ENCODE results near the gene CRHR2.

The CRHR2 gene

DNA sequence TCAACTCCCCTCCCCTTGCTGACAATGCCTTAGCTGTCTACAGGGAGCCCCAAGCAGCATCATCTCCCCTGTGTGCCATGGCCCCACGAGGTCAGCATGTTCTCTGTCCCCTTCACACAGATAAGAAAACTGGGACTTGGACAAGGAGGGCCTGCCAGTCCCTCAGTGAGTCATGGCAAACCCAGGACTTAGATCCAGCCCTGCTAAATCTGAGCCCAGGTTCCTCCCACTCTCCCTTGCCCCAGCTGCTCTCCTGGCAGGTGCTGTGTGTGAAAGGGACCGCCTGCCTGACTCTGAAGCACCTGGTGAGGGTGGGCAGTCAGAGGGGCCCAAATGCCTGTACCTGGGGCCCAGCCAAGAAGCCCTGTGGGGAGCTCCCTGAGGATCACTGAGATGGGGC, 7.4 kb downstream of the CRHR2 start:
- DNase-seq = no peak

GRCh38 chr7:30674420-30674819, 7.8 kb downstream of the CRHR2 start:
- DNase-seq = no peak

DNA sequence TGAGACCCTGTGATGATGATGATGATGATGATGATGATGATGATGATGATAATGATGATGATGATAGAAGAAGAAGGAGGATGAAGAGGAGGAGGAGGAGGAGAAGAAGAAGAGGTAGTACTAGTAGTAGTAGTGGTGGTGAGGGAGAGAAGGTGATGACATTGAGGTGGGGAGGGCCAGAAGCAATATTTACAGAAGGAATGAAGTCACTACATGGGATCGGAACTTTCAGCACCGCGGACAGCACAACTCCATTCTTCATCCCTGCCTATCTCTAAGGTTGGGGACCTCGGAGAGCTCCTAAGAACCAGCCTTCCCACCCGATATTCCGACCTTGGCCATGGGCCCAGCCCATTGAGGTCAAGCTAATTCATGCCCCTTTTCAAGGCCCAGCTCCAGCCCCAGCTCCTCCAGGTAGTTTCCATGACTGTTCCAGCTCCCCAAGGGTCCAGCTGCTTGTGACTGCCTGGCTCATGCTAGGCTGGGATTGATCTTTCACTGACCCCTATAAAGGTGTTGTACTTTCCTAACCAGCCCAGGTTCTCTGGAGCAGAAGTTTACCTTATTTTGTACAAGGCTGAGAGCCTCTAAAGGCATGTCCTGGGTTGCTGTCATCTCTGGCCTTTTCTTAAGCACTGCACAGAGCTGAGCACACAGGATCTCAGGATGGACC, 10.3 kb downstream of the CRHR2 start:
- no peak for DNase-seq

GRCh38 chr7:30668102-30668501, 14.2 kb downstream of the CRHR2 start:
- no peak for DNase-seq

DNA sequence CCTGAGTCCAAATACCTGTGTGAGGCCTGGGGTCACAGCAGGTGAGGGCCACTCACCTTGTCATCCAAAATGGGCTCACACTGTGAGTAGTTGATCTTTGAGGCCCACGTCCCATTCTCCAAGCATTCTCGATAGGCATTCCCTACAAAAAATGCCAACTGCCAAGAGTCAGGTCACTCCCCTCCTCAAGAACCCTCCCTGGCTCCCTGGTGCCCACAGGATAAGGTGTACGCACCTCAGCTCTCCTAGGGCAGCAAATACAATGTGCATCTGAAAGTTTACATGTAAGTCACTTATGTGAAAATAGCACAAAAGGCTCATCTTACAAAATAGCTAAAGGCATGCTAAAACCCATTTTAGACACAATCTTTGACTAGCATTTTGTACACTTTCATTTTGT, 15.1 kb downstream of the CRHR2 start:
- DNase-seq = no peak

DNA sequence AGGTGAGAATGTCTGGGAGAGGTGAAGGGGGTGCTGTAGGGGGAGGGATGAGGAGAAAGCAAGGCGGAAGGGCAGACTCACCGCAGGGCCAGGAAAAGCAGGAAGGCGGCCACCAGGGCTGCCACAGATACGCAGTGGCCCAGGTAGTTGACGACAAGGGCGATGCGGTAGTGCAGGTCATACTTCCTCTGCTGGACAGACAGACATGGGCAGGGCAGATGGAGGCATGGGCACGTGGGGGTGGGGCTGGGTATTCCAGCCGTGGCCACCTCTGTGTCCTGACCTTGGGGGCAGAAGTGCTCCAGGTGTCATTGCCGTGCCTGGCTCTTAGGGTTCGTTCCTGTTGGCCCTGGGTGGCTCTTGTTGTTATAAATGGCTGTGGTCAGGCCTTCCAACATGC, 16.8 kb downstream of the CRHR2 start:
- DNase-seq = no peak

DNA sequence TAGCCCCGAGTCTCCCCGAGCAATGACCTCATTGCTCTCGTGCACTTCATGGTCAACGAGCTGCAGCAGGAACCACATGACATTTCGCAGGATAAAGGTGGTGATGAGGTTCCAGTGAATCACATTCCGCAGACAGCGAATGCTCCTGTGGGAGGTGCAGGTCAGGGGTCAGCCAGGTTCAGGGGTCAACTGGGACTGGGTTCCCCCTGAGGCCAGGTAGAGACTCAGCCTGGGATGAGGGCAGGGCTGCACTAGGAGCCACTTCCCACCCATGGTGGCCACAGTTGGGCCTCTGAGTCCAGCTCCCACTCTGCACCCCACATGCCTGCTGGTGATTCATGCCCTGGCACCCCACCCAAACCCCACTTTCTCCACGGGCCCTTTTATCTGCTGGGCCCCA, 17.2 kb downstream of the CRHR2 start:
- no peak for DNase-seq

DNA sequence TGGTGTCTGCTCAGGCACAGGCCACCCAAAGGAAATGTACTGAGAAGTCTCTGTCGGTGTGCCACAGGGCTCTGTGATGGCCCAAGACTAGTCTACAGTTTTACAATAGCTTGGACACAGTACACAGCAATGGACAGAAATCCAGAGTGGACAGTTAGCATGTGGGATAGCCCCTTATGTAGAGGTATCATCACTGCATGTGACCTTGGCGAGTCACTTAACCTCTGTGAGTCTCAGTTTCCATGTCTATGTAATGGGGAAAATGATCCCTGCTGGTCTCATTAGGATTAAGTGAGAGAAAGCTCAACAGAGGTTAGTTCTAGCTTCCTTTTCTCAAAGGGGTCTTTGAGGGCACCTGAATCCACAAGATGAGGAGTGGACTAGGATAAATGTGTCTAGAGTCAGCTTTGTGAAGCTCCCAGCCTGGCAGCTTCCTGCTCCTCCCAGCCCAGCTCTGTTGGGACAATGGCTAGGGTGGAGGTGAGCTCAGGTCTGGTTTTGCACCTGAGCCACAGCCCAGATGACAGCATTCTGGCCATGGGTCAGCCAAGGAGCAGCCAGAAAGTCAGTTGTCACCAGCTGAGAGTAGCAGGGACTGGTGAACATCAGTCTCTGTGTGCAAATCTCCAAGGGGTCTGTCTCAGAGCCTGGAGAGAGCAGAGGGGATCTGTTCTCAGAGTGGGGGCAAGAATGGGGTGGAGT, 17.9 kb downstream of the CRHR2 start:
- DNase-seq = no peak

DNA sequence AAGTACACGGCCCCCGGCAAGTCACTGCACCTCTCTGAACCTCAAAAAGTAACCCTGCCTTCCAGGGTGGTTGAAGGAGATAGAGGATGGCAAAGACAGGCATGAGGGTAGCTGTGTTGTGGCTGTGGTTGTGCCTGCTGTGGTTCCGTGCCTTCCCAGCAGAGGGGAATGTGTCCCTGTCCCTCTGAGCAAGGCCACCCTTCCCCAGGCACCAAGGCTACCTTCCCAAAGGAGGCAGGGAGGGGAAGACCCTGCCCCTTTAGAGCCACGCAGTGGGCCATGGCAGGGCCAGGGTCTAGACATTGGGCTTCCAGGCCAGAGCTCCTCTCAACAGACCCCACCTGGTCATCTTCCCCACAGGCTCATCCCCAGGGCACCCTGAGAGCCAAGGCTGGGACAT, 18.8 kb downstream of the CRHR2 start:
- DNase-seq = no peak

- no peak for DNase-seq
Observed at GRCh38 chr7:30662431-30662939, 19.8 kb downstream of the CRHR2 start.

DNA sequence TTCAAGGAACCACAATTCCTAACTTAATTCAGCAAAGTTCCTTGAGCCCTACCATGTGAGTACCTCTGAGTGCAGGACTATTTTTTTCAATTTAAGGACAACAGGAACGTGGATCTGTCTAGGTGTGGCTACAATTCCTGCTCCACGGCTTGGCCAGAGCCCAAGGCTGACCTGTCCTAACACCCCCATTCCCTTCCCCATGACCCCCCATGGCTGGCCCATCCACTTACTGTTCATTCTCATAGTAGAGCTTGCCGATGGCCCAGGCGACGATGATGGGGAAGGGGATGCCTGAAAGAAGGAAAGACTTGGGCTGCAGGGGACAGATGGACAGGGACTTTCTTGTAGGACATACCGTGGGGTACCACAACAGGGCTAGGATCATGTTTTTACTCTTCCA, 20.3 kb downstream of the CRHR2 start:
- no peak for DNase-seq

GRCh38 chr7:30660331-30661255, 21.7 kb downstream of the CRHR2 start:
- no peak for DNase-seq

GRCh38 chr7:30659312-30659711, 22.9 kb downstream of the CRHR2 start:
- no peak for DNase-seq

- DNase-seq = no peak
Observed at GRCh38 chr7:30658479-30659074, 23.7 kb downstream of the CRHR2 start.

DNA sequence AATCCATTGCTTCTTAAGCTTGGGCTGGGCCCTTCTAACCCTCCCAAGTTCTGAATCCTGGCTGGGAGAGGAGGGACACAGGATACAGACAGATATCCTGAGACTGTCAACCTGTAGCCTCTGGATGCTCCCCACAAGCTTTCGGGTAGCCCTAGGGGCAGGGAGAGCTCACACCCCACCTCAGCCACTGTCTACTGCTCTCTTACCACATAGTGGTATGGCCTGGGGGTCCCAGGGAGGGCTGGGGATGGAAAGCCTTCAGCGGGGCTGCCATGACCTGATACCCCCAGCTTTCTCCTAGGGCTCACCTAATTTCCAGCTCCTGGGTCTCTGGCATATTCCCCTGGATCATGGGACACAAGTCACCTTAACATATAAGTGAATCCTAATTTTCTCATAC, 25.1 kb downstream of the CRHR2 start:
- DNase-seq = no peak

GRCh38 chr7:30656006-30656957, 26.0 kb downstream of the CRHR2 start:
- no peak for DNase-seq

GRCh38 chr7:30655096-30655970, 26.9 kb downstream of the CRHR2 start:
- DNase-seq = no peak

GRCh38 chr7:30654296-30655090, 27.8 kb downstream of the CRHR2 start:
- DNase-seq = no peak

GRCh38 chr7:30652698-30653641, 29.3 kb downstream of the CRHR2 start:
- DNase-seq = no peak

Measured in activated CD4-positive, alpha-beta T cell treated with anti-CD3 and anti-CD28 coated beads for 4 hours (primary cell).